Activated naive CD8-positive, alpha-beta T cell treated with anti-CD3 and anti-CD28 coated beads for 36 hours (primary cell): Measurements from ENCODE around the gene SND1. TPM values are rescaled to one million over a fixed set of nuclear protein-coding genes. Genes with fewer than 3 reads are reported as not detected.

Experiments used
- DNase-seq: peaks from one replicate; pipeline ENCODE4 v3.0.0; 2021
- H3K27ac Mint-ChIP-seq: one replicate; pipeline ENCODE4 v1.8.0; 2022; ENCODE audit warnings: mild to moderate bottlenecking, moderate library complexity, mixed read lengths
- H3K27me3 Mint-ChIP-seq: one replicate; pipeline ENCODE4 v1.8.0; 2022; ENCODE audit warnings: mild to moderate bottlenecking, mixed read lengths
- H3K36me3 Mint-ChIP-seq: one replicate; pipeline ENCODE4 v1.8.0; 2021; ENCODE audit warnings: mild to moderate bottlenecking, mixed read lengths
- H3K4me1 Mint-ChIP-seq: one replicate; pipeline ENCODE4 v1.8.0; 2021; ENCODE audit warnings: mixed read lengths
- H3K4me3 Mint-ChIP-seq: one replicate; pipeline ENCODE4 v1.8.0; 2022; ENCODE audit warnings: mild to moderate bottlenecking, moderate library complexity, mixed read lengths
- H3K9me3 Mint-ChIP-seq: one replicate; pipeline ENCODE4 v1.8.0; 2022; ENCODE audit warnings: mixed read lengths
- total RNA-seq, 2 experiments: library from RNA; stranded (reverse); gene quantifications; one replicate each; pipeline ENCODE4 v1.2.3, GENCODE V29; 2021

Gene SND1
- total RNA-seq, 2 experiments from 2014 or later, result 192 to 201 TPM

- Mint-ChIP-seq H3K4me3 (no peak overlapping the region), H3K4me1 (peaks cover 22% of the 10 kb centered on the region), H3K27me3 (no peaks in the 10 kb centered on the region), H3K9me3 (no peaks in the 10 kb centered on the region), H3K36me3 (no peaks in the 10 kb centered on the region), H3K27ac (no peak overlapping the region)
- DNase-seq, result no peak
Measured at GRCh38 chr7:128115336-128115820, 463.4 kb downstream of the SND1 start.

- no peaks in the 10 kb centered on the region for H3K36me3 Mint-ChIP-seq
- DNase-seq, result no peak
- H3K27me3 Mint-ChIP-seq, result no peaks in the 10 kb centered on the region
- no peak overlapping the region for H3K27ac Mint-ChIP-seq
- peaks cover 15% of the 10 kb centered on the region for H3K4me1 Mint-ChIP-seq
- no peak overlapping the region for H3K4me3 Mint-ChIP-seq
- no peaks in the 10 kb centered on the region for H3K9me3 Mint-ChIP-seq
Measured at GRCh38 chr7:128115821-128116723, 464.1 kb downstream of the SND1 start.

DNA sequence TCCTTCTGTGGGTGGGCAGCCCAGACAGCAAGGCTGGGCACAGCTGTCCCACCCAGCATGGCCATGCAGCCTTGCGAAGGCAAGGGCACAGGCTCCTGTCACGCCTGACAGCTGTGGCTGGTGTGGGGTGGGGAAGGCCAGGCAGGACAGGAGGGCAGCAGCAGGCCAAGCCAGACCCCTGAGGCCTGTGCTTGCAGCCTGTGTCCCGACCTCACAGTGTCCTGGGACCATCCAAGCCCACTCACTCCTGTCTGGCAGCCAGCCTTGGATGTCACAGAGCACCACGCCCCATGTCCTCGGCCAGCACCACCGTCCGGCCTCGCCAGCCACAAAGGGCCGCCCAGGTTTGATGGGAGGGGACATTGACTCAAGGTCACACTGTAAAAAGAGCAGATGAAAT, 464.7 kb downstream of the SND1 start:
- Mint-ChIP-seq H3K9me3 (no peaks in the 10 kb centered on the region), H3K27me3 (no peaks in the 10 kb centered on the region), H3K4me1 (peaks cover 9% of the 10 kb centered on the region), H3K4me3 (no peak overlapping the region), H3K27ac (no peak overlapping the region), H3K36me3 (no peaks in the 10 kb centered on the region)
- no peak for DNase-seq

GRCh38 chr7:128117691-128118090, 465.7 kb downstream of the SND1 start:
- no peaks in the 10 kb centered on the region for H3K9me3 Mint-ChIP-seq
- no peak for DNase-seq
- H3K27me3 Mint-ChIP-seq, result no peaks in the 10 kb centered on the region
- no peak overlapping the region for H3K27ac Mint-ChIP-seq
- no peak overlapping the region for H3K4me3 Mint-ChIP-seq
- no peaks in the 10 kb centered on the region for H3K4me1 Mint-ChIP-seq
- no peaks in the 10 kb centered on the region for H3K36me3 Mint-ChIP-seq

DNA sequence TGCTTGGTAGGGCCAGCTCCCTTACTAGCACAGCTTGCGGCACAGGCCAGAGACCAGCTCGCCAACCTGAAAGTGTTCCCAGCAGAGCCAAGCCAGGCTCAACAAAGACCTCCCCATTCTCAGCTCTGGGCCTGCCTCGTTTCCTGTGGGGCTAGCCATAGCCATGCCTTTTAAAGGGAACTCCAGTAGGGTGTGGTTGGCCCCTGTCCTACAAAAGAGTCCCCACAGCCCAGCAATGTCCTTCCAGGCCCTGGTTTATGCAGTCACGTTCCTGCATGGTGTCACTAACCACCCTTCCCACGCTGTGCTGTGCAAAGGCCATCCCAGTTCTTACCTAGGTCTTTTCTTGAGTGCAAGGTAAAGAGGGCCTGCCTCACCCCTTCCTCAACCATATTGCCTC, 467.0 kb downstream of the SND1 start:
- no peaks in the 10 kb centered on the region for H3K4me1 Mint-ChIP-seq
- H3K27me3 Mint-ChIP-seq, result no peaks in the 10 kb centered on the region
- DNase-seq, result no peak
- H3K4me3 Mint-ChIP-seq, result no peak overlapping the region
- no peaks in the 10 kb centered on the region for H3K36me3 Mint-ChIP-seq
- no peaks in the 10 kb centered on the region for H3K9me3 Mint-ChIP-seq
- no peak overlapping the region for H3K27ac Mint-ChIP-seq

DNA sequence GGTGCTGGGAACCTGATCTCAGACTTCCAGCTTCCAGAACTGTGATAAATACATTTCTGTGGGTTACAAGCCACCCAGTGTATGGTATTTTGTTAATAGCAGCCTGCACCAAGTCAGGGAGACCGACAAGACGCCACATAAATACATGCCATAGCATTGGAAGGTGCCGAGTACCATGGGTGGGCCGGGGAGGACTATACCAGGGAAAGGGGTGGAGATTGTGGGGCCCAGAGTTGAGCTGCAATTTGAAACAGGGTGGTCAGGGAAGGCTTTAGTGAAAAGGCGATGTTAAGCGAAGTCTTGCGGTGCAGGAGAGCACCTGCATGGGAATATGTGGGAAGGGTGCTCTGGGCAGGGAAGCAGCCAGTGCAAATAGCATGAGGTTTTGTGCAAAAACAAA, 468.1 kb downstream of the SND1 start:
- no peak overlapping the region for H3K4me3 Mint-ChIP-seq
- H3K4me1 Mint-ChIP-seq, result peaks cover 4% of the 10 kb centered on the region
- no peak overlapping the region for H3K27ac Mint-ChIP-seq
- DNase-seq, result no peak
- H3K9me3 Mint-ChIP-seq, result no peaks in the 10 kb centered on the region
- H3K27me3 Mint-ChIP-seq, result no peaks in the 10 kb centered on the region
- no peaks in the 10 kb centered on the region for H3K36me3 Mint-ChIP-seq

- Mint-ChIP-seq H3K4me1 (peaks cover 5% of the 10 kb centered on the region), H3K27me3 (no peaks in the 10 kb centered on the region), H3K36me3 (no peaks in the 10 kb centered on the region), H3K4me3 (no peak overlapping the region), H3K9me3 (no peaks in the 10 kb centered on the region), H3K27ac (no peak overlapping the region)
- no peak for DNase-seq
Measured at GRCh38 chr7:128120976-128121490, 469.0 kb downstream of the SND1 start.

- Mint-ChIP-seq H3K27ac (no peak overlapping the region), H3K9me3 (no peaks in the 10 kb centered on the region), H3K4me1 (peaks cover 5% of the 10 kb centered on the region), H3K4me3 (no peak overlapping the region), H3K36me3 (no peaks in the 10 kb centered on the region), H3K27me3 (no peaks in the 10 kb centered on the region)
- no peak for DNase-seq
Measured at GRCh38 chr7:128121711-128122530, 469.9 kb downstream of the SND1 start.

DNA sequence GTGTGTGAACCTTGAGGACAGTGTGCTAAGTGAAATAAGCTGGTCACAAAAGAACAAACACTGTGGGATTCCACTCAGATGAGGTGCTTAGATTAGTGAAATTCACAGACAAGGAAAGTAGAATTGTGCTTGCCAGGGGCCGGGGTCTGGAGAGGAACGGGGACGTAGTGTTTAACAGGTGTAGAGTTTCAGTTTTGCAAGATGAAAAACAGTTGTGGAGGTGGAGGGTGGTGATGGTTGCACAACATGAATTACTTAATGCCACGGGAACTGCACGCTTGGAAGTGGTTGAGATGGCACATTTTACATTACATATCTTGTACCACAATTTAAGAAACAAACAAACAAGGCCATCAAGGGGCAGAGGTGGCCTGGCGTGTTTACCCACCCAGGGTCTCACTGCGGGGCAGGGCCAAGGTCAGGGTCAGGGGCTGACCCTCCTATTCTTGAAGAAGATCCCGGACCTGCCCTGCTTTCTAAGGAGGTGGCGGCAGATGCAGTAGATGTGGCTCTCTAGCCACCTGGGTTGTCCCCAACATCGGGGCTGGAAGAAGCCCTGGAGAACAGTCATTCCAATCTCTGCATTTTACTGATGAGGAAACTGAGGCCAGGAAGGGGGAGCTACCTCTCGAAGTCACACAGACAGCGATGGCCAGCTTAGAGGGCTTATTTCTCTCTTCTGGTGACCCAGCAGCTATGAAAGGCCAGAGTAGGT, 470.7 kb downstream of the SND1 start:
- Mint-ChIP-seq H3K9me3 (no peaks in the 10 kb centered on the region), H3K36me3 (no peaks in the 10 kb centered on the region), H3K4me3 (no peak overlapping the region), H3K27me3 (no peaks in the 10 kb centered on the region), H3K27ac (no peak overlapping the region), H3K4me1 (peaks cover 5% of the 10 kb centered on the region)
- no peak for DNase-seq

GRCh38 chr7:128123291-128124037, 471.5 kb downstream of the SND1 start:
- Mint-ChIP-seq H3K4me3 (no peak overlapping the region), H3K9me3 (no peaks in the 10 kb centered on the region), H3K27me3 (no peaks in the 10 kb centered on the region), H3K4me1 (peaks cover 5% of the 10 kb centered on the region), H3K27ac (no peak overlapping the region), H3K36me3 (no peaks in the 10 kb centered on the region)
- DNase-seq, result no peak

GRCh38 chr7:128124786-128125185, 472.8 kb downstream of the SND1 start:
- no peaks in the 10 kb centered on the region for H3K9me3 Mint-ChIP-seq
- no peaks in the 10 kb centered on the region for H3K36me3 Mint-ChIP-seq
- H3K27ac Mint-ChIP-seq, result no peak overlapping the region
- H3K4me1 Mint-ChIP-seq, result peaks cover 5% of the 10 kb centered on the region
- no peak for DNase-seq
- no peak overlapping the region for H3K4me3 Mint-ChIP-seq
- H3K27me3 Mint-ChIP-seq, result no peaks in the 10 kb centered on the region

DNA sequence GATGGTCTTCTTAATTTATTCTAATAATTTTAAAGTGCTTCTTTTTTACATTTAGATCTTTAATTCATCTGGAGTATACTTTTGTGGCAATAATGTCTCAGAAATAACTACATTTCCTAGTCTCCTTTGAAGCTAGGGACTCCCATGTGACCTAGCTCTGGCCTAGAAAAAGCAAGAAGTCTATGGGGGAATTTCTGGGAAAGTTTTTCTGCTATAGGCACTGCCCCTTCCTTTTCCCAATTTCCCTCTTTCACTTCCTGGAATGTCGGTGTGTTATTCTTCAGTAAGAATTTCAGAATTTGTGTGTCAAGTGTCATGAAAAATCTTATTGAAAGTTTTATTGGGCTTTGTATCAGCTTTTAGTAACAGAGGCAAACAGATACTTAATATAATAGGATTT, 473.8 kb downstream of the SND1 start:
- H3K4me1 Mint-ChIP-seq, result peaks cover 5% of the 10 kb centered on the region
- no peaks in the 10 kb centered on the region for H3K27me3 Mint-ChIP-seq
- no peaks in the 10 kb centered on the region for H3K36me3 Mint-ChIP-seq
- DNase-seq, result no peak
- H3K4me3 Mint-ChIP-seq, result no peak overlapping the region
- H3K9me3 Mint-ChIP-seq, result no peaks in the 10 kb centered on the region
- H3K27ac Mint-ChIP-seq, result no peak overlapping the region

DNA sequence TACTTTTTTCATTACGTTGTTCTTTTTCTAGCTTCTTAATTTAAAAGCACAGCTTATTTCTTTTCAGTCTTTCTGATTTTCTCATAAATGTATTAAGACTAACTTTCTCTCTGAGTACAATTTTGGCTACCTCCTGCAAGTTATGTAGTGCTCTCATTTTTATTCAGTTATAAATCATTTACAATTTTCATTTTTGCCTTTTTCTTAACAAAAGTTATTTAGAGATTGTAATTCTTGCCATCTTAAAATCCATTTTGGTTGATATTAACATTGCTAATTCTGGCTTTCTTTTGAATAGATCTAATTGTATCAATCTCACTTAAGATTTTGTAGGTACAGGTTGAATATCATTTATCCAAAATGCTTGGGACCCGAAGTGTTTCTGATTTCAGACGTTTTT, 476.4 kb downstream of the SND1 start:
- Mint-ChIP-seq H3K27me3 (no peaks in the 10 kb centered on the region), H3K36me3 (no peaks in the 10 kb centered on the region), H3K27ac (no peak overlapping the region), H3K4me3 (no peak overlapping the region), H3K9me3 (no peaks in the 10 kb centered on the region), H3K4me1 (peaks cover 5% of the 10 kb centered on the region)
- no peak for DNase-seq

DNA sequence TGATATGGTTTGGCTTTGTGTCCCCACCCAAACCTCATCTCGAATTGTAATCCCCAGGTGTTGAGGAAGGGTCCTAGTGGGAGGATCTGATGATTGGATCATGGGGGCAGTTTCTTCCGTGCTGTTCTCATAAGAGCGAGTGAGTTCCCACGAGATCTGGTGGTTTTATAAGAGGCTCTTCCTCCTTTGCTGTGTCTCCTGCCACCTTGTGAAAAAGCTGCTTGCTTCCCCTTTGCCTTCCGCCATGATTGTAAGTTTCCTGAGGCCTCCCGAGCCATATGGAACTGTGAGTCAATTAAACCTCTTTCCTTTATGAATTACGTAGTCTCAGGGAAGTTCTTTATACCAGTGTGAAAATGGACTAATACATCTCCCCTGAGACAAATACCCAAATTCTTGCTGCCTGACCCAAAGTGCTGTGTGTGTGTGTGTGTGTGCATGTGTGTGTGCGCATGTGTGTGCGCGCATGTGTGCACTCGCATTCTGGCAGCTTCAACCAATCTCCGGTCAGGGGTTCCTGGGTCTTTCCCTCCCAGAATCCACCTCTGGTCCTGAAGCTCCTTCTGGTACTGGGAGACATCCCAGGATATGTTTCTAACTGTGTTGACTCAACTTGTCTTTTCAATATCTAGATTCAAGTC, 477.4 kb downstream of the SND1 start:
- no peaks in the 10 kb centered on the region for H3K36me3 Mint-ChIP-seq
- DNase-seq, result no peak

More for the DNA sequence above, 477.4 kb downstream of the SND1 start:
- H3K27ac Mint-ChIP-seq, result no peak overlapping the region
- H3K27me3 Mint-ChIP-seq, result peaks cover 8% of the 10 kb centered on the region
- no peak overlapping the region for H3K4me3 Mint-ChIP-seq
- H3K4me1 Mint-ChIP-seq, result peaks cover 5% of the 10 kb centered on the region
- no peaks in the 10 kb centered on the region for H3K9me3 Mint-ChIP-seq
